ENCODE results near the gene SLC39A11.

GRCh38 chr17:72662827-72663190, 429.7 kb downstream of the SLC39A11 start:
- TF ChIP-seq, protein P1, sequence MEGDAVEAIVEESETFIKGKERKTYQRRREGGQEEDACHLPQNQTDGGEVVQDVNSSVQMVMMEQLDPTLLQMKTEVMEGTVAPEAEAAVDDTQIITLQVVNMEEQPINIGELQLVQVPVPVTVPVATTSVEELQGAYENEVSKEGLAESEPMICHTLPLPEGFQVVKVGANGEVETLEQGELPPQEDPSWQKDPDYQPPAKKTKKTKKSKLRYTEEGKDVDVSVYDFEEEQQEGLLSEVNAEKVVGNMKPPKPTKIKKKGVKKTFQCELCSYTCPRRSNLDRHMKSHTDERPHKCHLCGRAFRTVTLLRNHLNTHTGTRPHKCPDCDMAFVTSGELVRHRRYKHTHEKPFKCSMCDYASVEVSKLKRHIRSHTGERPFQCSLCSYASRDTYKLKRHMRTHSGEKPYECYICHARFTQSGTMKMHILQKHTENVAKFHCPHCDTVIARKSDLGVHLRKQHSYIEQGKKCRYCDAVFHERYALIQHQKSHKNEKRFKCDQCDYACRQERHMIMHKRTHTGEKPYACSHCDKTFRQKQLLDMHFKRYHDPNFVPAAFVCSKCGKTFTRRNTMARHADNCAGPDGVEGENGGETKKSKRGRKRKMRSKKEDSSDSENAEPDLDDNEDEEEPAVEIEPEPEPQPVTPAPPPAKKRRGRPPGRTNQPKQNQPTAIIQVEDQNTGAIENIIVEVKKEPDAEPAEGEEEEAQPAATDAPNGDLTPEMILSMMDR (IDR thresholded peaks at IDR 0.05; ENCODE audit: low read depth, low read length), result no peak
- TF ChIP-seq EZH2phosphoT487 (IDR thresholded peaks at IDR 0.05; ENCODE audit: low read depth), result no peak

Data from OCI-LY3 (cell line).